Uterus (tissue), 2 donors: ENCODE data around the gene HOTAIR.

Source experiments
- POLR2A ChIP-seq, 2 donors: fragments of 450-650 bp; IDR thresholded peaks; one replicate each; pipeline ENCODE4 v1.6.1; 2016; ENCODE audit warnings: antibody characterized with exemption in 2 of 2, mild to moderate bottlenecking in 1 of 2, moderate library complexity in 1 of 2
- TF ChIP-seq, protein P1 (sequence below), 4 experiments: fragments of 200-600 bp in 2 of 4; fragments of 450-650 bp in 2 of 4; sonication (generic) in 2 of 4; IDR thresholded peaks; one replicate each; pipeline ENCODE4 v1.5.1; 2016 to 2019; ENCODE audit warnings: antibody characterized with exemption in 4 of 4, mild to moderate bottlenecking in 2 of 4, moderate library complexity in 1 of 4

DNA sequence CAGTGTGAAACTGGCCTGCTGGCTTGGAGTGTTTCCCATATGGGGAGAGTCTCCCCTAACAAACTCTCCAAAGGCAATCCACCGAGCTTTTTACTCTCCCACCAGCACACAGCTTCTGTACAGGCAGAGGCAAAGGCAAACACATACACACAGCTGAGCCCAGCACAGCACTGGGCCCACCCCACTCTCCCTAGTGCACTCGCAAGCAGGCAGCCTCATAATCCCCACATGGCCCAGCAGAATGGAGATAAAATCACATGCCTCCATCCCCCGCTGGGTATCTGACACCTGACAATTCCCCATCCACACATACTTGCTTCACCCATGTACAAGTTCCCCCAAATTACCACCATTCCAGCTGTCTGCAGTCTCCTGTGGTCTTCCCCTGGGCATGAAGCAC lies 16.6 kb downstream of the HOTAIR start:
- TF ChIP-seq, protein P1, sequence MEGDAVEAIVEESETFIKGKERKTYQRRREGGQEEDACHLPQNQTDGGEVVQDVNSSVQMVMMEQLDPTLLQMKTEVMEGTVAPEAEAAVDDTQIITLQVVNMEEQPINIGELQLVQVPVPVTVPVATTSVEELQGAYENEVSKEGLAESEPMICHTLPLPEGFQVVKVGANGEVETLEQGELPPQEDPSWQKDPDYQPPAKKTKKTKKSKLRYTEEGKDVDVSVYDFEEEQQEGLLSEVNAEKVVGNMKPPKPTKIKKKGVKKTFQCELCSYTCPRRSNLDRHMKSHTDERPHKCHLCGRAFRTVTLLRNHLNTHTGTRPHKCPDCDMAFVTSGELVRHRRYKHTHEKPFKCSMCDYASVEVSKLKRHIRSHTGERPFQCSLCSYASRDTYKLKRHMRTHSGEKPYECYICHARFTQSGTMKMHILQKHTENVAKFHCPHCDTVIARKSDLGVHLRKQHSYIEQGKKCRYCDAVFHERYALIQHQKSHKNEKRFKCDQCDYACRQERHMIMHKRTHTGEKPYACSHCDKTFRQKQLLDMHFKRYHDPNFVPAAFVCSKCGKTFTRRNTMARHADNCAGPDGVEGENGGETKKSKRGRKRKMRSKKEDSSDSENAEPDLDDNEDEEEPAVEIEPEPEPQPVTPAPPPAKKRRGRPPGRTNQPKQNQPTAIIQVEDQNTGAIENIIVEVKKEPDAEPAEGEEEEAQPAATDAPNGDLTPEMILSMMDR (IDR thresholded peaks at IDR 0.05), result no peak
- TF ChIP-seq POLR2A (IDR thresholded peaks at IDR 0.05), result no peak
